Left colon (tissue), 2 donors: Measurements from ENCODE around the gene NEK11. TPM values are rescaled to one million over a fixed set of nuclear protein-coding genes. Genes with fewer than 3 reads are reported as not detected.
"Not testable (repeated sequence)": the region's sequence is repeated elsewhere in the genome, so short reads cannot be mapped to it uniquely, and the experiment has no call there.

Experiments
- ATAC-seq: fragments of 200-7000 bp; cut with Tn5 transposase; one replicate; pipeline ENCODE4 v1.9.1; 2020; ENCODE audit warnings: mild to moderate bottlenecking, moderate library complexity
- DNase-seq, 2 donors: peaks; one replicate each; pipeline ENCODE4 v3.0.0-alpha.2; 2020
- intact Hi-C, 2 donors: fragments of 100-400 bp; cut with DNase I in 1 of 2; cut with micrococcal nuclease in 1 of 2; formaldehyde crosslinking; loops; one replicate each; pipeline versions ENCODE4 v1.11.2 to v1.14.0; 2022; cut with DNase I, micrococcal nuclease
- total RNA-seq, 2 donors: library from RNA; stranded (reverse); fragmentation: NEBNext Ultra II Directional; extraction: Animal tissue kit (Norgen Biotek cat#: 25700); gene quantifications; one replicate each; pipeline ENCODE4 v1.2.1, GENCODE V29; 2021
- donor health status: DM: no; HTN: no; CAD: no.
- donor health status: DM: yes; HTN: yes; CAD: no.

NEK11 gene
- total RNA-seq, 2 donors from 2014 or later = 3.6 to 5.3 TPM

DNA sequence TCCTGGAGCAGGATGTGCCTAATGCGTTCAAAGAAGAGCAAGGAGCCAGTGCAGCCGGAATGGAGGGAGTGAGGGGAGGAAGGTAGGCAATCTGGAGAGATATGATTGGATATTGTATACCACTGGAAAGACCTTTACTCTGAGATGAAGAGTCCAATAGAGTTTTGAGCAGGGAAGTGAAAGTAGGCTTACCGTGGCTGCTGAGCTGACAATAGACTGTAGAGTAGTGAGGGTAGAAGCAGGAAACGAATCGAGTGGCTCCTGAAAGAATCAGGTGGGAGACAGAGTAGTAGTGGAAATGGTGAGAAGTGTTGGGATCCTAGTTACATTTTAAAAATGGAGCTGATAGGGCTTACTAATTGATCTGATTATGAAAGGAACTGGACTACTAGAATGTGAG is 303.1 kb downstream of the NEK11 start:
- no peak for DNase-seq
- intact Hi-C loops = no loop called here
- ATAC-seq = no peak

DNA sequence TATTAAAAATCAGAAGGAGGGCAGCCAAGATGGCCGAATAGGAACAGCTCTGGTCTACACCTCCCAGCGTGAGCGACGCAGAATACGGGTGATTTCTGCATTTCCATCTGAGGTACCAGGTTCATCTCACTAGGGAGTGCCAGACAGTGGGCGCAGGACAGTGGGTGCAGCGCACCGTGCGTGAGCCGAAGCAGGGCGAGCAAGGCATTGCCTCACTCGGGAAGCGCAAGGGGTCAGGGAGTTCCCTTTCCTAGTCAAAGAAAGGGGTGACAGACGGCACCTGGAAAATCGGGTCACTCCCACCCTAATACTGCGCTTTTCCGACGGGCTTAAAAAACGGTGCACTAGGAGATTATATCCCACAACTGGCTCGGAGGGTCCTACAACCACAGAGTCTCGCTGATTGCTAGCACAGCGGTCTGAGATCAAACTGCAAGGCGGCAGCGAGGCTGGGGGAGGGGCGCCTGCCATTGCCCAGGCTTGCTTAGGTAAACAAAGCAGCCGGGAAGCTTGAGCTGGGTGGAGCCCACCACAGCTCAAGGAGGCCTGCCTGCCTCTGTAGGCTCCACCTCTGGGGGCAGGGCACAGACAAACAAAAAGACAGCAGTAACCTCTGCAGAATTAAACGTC is 304.9 kb downstream of the NEK11 start:
- intact Hi-C loops, ATAC-seq, DNase-seq: not testable (repeated sequence)

DNA sequence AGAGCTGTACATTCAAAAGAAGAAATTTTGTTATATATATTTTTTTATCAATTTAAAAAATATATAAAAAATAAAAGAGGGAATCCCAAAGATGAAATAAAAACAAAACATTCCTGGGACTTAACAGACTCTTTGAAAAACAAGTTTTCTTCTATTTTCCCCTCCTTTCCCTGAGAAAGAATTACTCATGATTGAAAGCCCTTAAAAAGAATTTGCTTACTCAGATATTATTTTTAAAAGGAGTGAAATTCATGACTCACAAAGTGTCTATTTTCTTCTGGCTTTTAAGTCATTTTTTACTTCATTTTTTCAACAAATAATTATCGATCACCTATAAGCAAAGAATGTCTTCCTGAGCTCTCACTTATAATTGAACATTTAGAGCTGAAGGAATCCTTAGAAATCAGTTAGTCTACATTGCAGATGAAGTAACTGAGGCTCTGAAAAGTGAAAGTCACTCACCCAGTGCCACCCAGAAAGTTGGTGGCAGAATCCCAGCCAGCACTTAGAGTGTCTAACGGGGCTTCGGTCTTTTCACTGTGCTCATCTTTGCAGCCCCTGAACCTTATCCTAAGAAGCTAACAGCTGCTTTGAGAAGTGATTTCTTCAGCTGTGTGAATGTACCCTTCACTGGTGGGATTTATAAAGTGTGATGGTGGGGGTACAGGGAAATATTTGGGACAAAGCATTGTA is 312.4 kb downstream of the NEK11 start:
- no peak for ATAC-seq

DNA sequence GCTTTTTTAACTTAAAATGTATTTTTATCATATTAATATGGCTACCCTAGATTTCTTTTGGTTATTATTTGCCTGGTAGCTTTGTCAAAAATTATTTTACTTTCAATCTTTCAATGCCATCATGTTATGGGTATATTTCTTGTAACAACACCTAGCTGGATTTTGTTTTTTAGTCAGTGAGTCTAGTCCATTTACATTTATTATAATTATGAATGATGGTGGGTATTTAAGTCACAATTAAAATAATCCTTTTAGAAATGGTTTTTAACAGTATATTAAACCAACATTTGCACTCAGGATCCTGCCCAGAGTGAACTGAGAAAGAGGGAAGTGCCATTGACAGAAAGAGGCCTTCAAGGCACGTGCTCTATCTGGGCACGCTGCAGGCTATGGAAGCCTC is 315.1 kb downstream of the NEK11 start:
- no peak for DNase-seq
- intact Hi-C loops = no loop called here
- ATAC-seq = no peak

More for the DNA sequence above, 312.4 kb downstream of the NEK11 start:
- intact Hi-C loops = no loop called here
- no peak for DNase-seq

DNA sequence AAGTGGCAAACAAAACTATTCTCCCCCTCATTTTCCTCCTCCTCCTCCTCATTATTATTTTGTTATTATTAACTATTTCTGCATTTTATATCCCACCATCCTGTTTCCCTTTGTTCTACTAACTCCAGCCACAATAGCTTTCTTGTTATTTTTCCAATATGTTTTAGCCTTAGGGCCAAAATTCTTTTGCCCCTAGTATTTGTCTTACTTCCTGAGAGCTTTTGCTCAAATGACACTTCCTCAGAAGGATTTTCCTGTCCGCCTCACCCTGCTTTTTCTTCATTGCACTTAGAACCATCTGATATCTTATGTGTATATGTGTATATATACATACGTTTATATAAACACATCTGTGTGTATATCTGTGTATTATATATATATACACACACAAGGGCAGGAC is 322.2 kb downstream of the NEK11 start:
- intact Hi-C loops = no loop called here
- DNase-seq = no peak
- no peak for ATAC-seq

GRCh38 chr3:131349454-131349853 is 322.8 kb downstream of the NEK11 start:
- intact Hi-C loops = no loop called here
- ATAC-seq (no peak), DNase-seq (no peak)

DNA sequence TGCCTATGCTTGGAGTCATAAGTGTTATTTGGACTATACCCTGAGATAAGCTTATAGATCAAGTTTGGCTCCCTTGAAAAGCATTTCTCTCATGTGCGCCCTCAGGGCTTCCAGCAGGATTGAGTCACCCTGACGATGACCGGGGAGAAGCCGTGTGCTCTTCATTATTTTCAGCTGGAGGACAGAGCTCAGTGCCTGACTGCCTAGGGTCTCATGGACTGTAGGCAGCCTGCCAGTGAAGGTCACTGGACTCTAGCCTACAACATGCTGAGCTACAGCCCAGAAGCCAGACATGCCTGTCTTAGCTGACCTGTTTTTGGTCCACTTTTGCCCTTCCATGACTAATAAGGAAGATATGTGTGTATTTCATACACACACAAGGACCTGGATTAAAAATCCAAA is 323.3 kb downstream of the NEK11 start:
- no peak for DNase-seq
- no peak for ATAC-seq
- intact Hi-C loops = no loop called here

DNA sequence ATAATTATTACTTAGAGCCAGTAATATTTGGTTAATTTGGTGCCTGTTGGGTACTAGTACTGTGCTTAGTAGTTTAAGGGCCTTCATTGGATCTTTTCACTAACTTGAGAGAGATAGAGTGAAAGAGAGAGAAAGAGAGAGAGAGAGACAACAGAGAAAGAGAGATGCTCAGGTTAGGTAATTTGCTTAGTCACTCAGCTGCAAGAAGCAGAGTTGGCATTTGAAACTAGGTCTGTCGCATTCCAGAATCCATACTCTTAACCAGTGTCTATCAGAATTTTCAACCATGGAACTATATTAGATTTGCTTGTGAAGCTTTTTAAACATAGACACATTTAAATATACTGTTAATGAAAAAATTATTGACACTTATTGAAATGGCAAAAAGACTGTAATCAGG is 323.8 kb downstream of the NEK11 start:
- DNase-seq (no peak), ATAC-seq (no peak)
- intact Hi-C loops = no loop called here

- no peak for ATAC-seq
- no peak for DNase-seq
- intact Hi-C loops = no loop called here
These were observed 326.6 kb downstream of the NEK11 start for GRCh38 chr3:131353016-131353877.

DNA sequence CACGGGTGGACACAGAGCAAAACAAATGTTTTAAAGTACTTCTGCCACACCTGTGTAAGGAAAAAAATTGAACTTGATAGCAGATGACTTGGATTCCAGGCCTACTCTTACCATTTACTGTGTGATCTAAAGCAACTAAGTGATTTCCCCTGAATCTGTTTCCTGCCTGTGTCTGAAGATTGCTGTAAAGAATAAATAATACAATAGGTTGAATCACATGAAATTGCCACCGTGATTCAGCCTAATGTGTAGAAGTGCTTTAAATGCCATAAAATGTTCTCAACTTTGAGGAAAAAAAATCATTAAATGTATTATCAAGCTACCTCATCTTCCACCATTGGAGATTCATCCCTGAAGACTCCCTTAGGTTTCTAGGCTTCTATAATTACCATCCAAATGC is 327.3 kb downstream of the NEK11 start:
- ATAC-seq (no peak), DNase-seq (no peak)
- intact Hi-C loops = no loop called here

DNA sequence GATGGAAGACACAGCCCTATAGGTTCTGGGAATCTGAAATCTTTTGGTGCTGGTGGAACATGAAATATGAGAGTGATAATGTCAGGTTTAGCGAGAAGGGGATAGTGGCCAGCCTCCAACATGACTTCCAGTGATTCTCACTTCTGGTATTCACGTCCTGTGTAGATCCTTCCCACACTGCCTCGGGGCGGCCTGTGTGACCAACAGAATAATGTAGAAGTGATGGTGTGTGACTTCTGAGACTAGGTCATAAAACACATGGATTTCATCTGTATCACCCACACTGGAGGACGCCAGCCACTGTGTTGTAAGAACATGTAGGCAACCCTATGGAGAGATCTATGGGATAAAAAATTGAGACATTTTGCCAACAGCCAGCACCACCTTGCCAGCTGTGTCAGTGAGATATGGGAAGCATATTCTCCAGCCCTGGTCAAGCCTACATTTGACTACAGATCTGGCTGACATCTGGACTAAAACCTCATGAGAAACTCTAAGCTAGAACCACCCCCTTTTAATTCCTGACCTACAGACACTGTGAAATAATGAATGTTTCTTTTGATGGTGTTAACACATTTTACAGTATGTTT is 329.4 kb downstream of the NEK11 start:
- intact Hi-C loops = no loop called here
- no peak for DNase-seq
- ATAC-seq = no peak

DNA sequence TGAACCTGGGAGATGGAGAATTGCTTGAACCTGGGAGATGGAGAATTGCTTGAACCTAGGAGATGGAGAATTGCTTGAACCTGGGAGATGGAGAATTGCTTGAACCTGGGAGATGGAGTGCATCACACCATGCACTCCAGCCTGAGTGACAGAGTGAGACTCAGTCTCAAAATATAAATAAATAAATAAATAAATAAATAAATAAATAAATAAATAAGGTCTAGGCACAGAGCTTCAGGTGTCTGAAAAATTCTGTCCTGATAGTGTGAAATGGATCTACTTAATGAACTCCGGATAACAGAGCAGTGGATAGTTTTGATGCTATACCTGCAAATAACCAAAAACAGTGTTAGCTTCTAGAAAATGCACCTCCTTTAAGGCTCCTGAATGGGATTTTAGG is 330.6 kb downstream of the NEK11 start:
- ATAC-seq (no peak), DNase-seq (no peak)
- intact Hi-C loops = no loop called here

DNA sequence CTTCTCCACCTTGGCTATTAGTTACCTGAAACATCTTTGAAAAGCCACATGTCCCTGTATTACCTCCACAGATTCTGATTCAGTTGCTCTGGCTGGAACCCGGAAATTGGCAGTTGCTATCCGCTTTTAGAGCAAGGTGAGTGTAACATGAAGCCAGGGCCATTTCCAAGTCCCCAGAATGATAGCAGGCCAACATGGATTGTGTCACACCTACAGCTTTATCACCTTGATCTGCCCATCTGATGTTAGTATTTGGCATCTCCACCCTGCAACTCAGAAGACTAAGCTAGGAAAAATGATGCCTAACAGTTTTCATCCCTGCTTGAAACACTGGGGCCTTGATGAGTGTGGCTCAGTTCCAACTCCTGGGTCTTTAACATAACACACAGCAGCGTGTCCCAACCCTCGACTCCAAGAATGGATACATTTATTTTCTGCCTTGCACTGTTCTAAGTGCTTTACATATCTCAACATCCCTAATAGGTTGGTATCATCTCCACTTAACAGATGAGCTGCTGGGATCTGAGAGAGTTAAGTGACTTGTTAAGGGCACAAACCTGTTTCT is 333.6 kb downstream of the NEK11 start:
- no peak for ATAC-seq
- intact Hi-C loops = no loop called here

DNA sequence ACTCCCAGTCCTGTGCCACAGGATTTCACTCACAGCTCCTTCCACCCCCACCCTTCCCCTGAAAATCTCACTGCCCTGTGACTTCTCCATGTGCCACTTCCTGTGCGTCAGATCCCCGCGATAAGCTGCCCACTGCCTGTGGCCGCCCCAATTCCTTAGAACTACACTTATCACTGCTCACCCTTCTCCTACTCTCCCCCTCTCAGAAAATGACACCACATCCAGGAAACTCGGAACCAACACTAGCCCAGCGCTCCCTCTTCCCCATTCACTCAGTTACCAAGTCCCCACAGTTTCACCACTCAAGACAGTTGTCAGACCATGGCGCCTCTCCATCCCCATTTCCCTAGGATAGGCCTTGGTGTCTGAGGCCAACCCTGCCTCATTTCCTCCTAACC is 334.4 kb downstream of the NEK11 start:
- intact Hi-C loops, ATAC-seq: not testable (repeated sequence)
- peak in 1 of 2 donors; percentile 41 for DNase-seq

More for the DNA sequence above, 333.6 kb downstream of the NEK11 start:
- DNase-seq = no peak

- DNase-seq (peak; percentile 94 to 98), ATAC-seq (peak; percentile 92)
- intact Hi-C loops = no loop called here
These were observed 335.1 kb downstream of the NEK11 start for GRCh38 chr3:131361464-131362421.

GRCh38 chr3:131363275-131363674 is 336.6 kb downstream of the NEK11 start:
- peak; percentile 22 for ATAC-seq
- intact Hi-C loops = no loop called here
- peak; percentile 26 to 38 for DNase-seq

DNA sequence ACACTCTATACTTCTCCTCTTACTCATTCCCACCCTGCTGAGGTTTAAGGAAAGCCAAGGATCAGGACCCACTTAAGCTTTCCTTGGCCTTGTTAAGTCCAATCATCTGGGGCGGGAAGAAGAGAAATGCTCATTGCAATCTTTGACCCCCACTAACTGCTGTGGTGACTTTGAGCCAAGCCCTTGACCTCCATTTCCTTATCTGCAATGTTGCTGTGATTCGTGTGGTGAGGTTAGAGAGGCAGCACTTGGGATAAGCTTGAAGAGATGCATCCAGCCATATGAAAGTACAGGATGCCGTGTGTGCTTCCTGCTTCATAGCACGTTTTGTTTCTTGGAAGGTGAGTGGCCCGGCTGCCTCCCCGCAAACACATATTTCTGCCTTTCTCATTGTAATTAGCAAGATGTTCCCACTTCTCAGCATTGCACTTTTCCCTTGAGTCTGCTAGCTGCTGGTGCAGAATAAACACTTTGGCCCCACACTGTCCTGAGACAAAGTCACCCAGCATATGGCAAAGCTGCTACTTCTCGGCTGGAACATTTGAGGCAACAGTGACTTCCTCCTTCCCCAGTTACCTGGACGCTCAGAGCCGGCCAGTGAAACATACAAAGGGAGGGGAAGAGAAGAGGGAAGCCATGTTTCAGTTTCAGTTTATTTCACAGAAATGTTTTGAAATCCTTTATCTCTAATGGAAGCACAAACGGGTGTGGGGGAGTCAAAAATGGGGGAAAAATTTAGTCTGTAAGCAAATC is 344.4 kb downstream of the NEK11 start:
- ATAC-seq (peak; percentile 51), DNase-seq (no peak)
- intact Hi-C loops = no loop called here
